SK-N-SH treated with all-trans-retinoic acid at 6 μM for 48 hours (cell line): ENCODE data around the gene NPBWR2.

Experiments used
- ATAC-seq: fragments of 200-7000 bp; cut with Tn5 transposase; 3 replicates; pipeline ENCODE4 v1.9.1; 2020; ENCODE audit warnings: mild to moderate bottlenecking, moderate library complexity
- ARNTL ChIP-seq: fragments of 450-650 bp; formaldehyde crosslinking; IDR thresholded peaks from 2 replicates; pipeline ENCODE4 v1.5.0; 2020; ENCODE audit warnings: low read depth, mild to moderate bottlenecking, moderate library complexity, borderline replicate concordance
- BACH2 ChIP-seq: fragments of 250-450 bp; sonication (Bioruptor Pico); IDR thresholded peaks from 2 replicates; pipeline ENCODE4 v1.9.0; 2021; ENCODE audit warnings: mild to moderate bottlenecking, borderline replicate concordance
- CSDC2 ChIP-seq: fragments of 250-450 bp; sonication (Bioruptor Pico); IDR thresholded peaks from 2 replicates; pipeline ENCODE4 v1.5.0; 2020; ENCODE audit warnings: mild to moderate bottlenecking, moderate library complexity
- ESRRG ChIP-seq: fragments of 250-450 bp; sonication (Bioruptor Pico); IDR thresholded peaks from 2 replicates; pipeline ENCODE4 v1.6.1; 2021; ENCODE audit warnings: mild to moderate bottlenecking
- GLIS3 ChIP-seq: fragments of 250-450 bp; sonication (Bioruptor Pico); IDR thresholded peaks from 2 replicates; pipeline ENCODE4 v1.5.0; 2020; ENCODE audit warnings: mild to moderate bottlenecking, moderate library complexity
- ISL1 ChIP-seq: fragments of 250-450 bp; sonication (Bioruptor Pico); IDR thresholded peaks from 2 replicates; pipeline ENCODE4 v2.1.2; 2022; ENCODE audit warnings: mild to moderate bottlenecking, moderate library complexity
- PPARA ChIP-seq: fragments of 250-450 bp; sonication (Bioruptor Pico); IDR thresholded peaks from 2 replicates; pipeline ENCODE4 v1.5.0; 2020; ENCODE audit warnings: mild to moderate bottlenecking, borderline replicate concordance
- RARB ChIP-seq: fragments of 250-450 bp; sonication (Bioruptor Pico); IDR thresholded peaks from 2 replicates; pipeline ENCODE4 v1.8.0; 2021; ENCODE audit warnings: mild to moderate bottlenecking, moderate library complexity
- SNAI2 ChIP-seq: fragments of 250-450 bp; sonication (Bioruptor Pico); IDR thresholded peaks from 2 replicates; pipeline ENCODE4 v1.5.0; 2020; ENCODE audit warnings: mild to moderate bottlenecking, moderate library complexity
- TCF4 ChIP-seq: fragments of 250-450 bp; sonication (Bioruptor Pico); IDR thresholded peaks from 2 replicates; pipeline ENCODE4 v1.8.0; 2021; ENCODE audit warnings: mild to moderate bottlenecking, moderate library complexity, borderline replicate concordance
- TOX ChIP-seq: fragments of 250-450 bp; sonication (Bioruptor Pico); IDR thresholded peaks from 2 replicates; pipeline ENCODE4 v1.8.0; 2021; ENCODE audit warnings: mild to moderate bottlenecking, moderate library complexity, borderline replicate concordance
- ZC3H10 ChIP-seq: fragments of 250-450 bp; sonication (Bioruptor Pico); IDR thresholded peaks from 2 replicates; pipeline ENCODE4 v1.5.1; 2021; ENCODE audit warnings: mild to moderate bottlenecking, moderate library complexity
- ZFP30 ChIP-seq: fragments of 450-650 bp; formaldehyde crosslinking; IDR thresholded peaks from 2 replicates; pipeline ENCODE4 v1.5.0; 2022; ENCODE audit warnings: mild to moderate bottlenecking, moderate library complexity
- ZNF565 ChIP-seq: fragments of 450-650 bp; formaldehyde crosslinking; conservative IDR thresholded peaks from 2 replicates; pipeline ENCODE4 v1.5.0; 2020; ENCODE audit warnings: low read depth, mild to moderate bottlenecking, moderate library complexity
- ZNF70 ChIP-seq: fragments of 450-650 bp; formaldehyde crosslinking; IDR thresholded peaks from 2 replicates; pipeline ENCODE4 v1.5.0; 2020; ENCODE audit warnings: mild to moderate bottlenecking, moderate library complexity
- ZNF8 ChIP-seq: fragments of 450-650 bp; formaldehyde crosslinking; IDR thresholded peaks from 2 replicates; pipeline ENCODE4 v1.5.0; 2020; ENCODE audit warnings: mild to moderate bottlenecking, moderate library complexity
- TF ChIP-seq, protein P1 (sequence below): fragments of 250-450 bp; sonication (Bioruptor Pico); IDR thresholded peaks from 2 replicates; pipeline ENCODE4 v1.8.0; 2020; ENCODE audit warnings: mild to moderate bottlenecking, moderate library complexity, borderline replicate concordance
- TF ChIP-seq, protein P2 (sequence below): fragments of 250-450 bp; sonication (Bioruptor Pico); IDR thresholded peaks from 2 replicates; pipeline ENCODE4 v1.5.1; 2020; ENCODE audit warnings: low read depth, mild to moderate bottlenecking, moderate library complexity
- TF ChIP-seq, protein P3 (sequence below): fragments of 250-450 bp; sonication (Bioruptor Pico); IDR thresholded peaks from 2 replicates; pipeline ENCODE4 v1.5.1; 2021; ENCODE audit warnings: mild to moderate bottlenecking, moderate library complexity
- TF ChIP-seq, protein P4 (sequence below): fragments of 250-450 bp; sonication (Bioruptor Pico); IDR thresholded peaks from 2 replicates; pipeline ENCODE4 v1.5.0; 2020; ENCODE audit warnings: mild to moderate bottlenecking, moderate library complexity
- TF ChIP-seq, protein P5 (sequence below): fragments of 250-450 bp; sonication (Bioruptor Pico); IDR thresholded peaks from 2 replicates; pipeline ENCODE4 v1.8.0; 2021; ENCODE audit warnings: low read depth, mild to moderate bottlenecking, moderate library complexity, borderline replicate concordance

Gene NPBWR2

DNA sequence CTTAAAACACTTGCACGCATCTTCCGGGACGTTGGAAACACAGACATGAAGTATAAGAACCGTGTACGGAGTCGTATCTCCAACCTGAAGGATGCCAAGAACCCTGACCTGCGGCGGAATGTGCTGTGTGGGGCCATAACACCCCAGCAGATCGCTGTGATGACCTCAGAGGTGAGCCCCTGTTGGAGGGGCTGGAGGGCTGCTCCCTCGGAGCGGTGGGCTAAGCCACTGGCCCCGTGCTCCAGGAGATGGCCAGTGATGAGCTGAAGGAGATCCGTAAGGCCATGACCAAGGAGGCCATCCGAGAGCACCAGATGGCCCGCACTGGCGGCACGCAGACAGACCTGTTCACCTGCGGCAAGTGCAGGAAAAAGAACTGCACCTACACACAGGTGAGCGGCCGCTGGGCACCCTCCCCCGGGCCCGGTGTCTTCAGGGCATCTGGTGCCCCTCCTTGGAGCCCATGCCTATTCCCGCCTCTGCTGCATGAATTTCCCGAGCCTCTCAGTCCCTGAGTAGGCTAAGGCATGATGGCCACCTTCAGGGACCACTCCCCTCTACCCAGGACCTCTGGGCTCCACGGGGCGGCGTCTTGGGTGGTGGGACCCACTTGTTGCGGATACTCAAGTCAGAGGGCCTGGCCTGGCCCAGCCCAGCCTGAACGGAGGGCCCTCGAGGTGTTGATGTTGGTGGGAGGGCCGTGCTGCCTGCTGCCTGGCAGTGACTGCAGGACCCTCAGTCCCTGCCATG is 36.9 kb downstream of the NPBWR2 start:
- no peak for TF ChIP-seq TOX
- no peak for TF ChIP-seq BACH2 (CRISPR knock-in tag)
- TF ChIP-seq ZNF70 (CRISPR knock-in tag): no peak
- TF ChIP-seq ZNF8 (CRISPR knock-in tag): no peak
- TF ChIP-seq, protein P1, sequence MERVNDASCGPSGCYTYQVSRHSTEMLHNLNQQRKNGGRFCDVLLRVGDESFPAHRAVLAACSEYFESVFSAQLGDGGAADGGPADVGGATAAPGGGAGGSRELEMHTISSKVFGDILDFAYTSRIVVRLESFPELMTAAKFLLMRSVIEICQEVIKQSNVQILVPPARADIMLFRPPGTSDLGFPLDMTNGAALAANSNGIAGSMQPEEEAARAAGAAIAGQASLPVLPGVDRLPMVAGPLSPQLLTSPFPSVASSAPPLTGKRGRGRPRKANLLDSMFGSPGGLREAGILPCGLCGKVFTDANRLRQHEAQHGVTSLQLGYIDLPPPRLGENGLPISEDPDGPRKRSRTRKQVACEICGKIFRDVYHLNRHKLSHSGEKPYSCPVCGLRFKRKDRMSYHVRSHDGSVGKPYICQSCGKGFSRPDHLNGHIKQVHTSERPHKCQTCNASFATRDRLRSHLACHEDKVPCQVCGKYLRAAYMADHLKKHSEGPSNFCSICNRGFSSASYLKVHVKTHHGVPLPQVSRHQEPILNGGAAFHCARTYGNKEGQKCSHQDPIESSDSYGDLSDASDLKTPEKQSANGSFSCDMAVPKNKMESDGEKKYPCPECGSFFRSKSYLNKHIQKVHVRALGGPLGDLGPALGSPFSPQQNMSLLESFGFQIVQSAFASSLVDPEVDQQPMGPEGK (CRISPR knock-in tag): no peak
- no peak for TF ChIP-seq CSDC2 (CRISPR knock-in tag)
- no peak for TF ChIP-seq ISL1 (CRISPR knock-in tag)
- no peak for TF ChIP-seq PPARA (CRISPR knock-in tag)
- TF ChIP-seq ZFP30 (CRISPR knock-in tag): no peak
- TF ChIP-seq ZNF565 (CRISPR knock-in tag): no peak
- TF ChIP-seq, protein P2, sequence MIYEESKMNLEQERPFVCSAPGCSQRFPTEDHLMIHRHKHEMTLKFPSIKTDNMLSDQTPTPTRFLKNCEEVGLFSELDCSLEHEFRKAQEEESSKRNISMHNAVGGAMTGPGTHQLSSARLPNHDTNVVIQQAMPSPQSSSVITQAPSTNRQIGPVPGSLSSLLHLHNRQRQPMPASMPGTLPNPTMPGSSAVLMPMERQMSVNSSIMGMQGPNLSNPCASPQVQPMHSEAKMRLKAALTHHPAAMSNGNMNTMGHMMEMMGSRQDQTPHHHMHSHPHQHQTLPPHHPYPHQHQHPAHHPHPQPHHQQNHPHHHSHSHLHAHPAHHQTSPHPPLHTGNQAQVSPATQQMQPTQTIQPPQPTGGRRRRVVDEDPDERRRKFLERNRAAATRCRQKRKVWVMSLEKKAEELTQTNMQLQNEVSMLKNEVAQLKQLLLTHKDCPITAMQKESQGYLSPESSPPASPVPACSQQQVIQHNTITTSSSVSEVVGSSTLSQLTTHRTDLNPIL (CRISPR knock-in tag): no peak
- no peak for TF ChIP-seq RARB
- TF ChIP-seq SNAI2: no peak
- no peak for TF ChIP-seq TCF4
- no peak for TF ChIP-seq ZC3H10
- TF ChIP-seq, protein P3, sequence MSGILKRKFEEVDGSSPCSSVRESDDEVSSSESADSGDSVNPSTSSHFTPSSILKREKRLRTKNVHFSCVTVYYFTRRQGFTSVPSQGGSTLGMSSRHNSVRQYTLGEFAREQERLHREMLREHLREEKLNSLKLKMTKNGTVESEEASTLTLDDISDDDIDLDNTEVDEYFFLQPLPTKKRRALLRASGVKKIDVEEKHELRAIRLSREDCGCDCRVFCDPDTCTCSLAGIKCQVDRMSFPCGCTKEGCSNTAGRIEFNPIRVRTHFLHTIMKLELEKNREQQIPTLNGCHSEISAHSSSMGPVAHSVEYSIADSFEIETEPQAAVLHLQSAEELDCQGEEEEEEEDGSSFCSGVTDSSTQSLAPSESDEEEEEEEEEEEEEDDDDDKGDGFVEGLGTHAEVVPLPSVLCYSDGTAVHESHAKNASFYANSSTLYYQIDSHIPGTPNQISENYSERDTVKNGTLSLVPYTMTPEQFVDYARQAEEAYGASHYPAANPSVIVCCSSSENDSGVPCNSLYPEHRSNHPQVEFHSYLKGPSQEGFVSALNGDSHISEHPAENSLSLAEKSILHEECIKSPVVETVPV (CRISPR knock-in tag): no peak
- TF ChIP-seq ARNTL (CRISPR knock-in tag): no peak
- no peak for TF ChIP-seq GLIS3 (CRISPR knock-in tag)
- TF ChIP-seq, protein P4, sequence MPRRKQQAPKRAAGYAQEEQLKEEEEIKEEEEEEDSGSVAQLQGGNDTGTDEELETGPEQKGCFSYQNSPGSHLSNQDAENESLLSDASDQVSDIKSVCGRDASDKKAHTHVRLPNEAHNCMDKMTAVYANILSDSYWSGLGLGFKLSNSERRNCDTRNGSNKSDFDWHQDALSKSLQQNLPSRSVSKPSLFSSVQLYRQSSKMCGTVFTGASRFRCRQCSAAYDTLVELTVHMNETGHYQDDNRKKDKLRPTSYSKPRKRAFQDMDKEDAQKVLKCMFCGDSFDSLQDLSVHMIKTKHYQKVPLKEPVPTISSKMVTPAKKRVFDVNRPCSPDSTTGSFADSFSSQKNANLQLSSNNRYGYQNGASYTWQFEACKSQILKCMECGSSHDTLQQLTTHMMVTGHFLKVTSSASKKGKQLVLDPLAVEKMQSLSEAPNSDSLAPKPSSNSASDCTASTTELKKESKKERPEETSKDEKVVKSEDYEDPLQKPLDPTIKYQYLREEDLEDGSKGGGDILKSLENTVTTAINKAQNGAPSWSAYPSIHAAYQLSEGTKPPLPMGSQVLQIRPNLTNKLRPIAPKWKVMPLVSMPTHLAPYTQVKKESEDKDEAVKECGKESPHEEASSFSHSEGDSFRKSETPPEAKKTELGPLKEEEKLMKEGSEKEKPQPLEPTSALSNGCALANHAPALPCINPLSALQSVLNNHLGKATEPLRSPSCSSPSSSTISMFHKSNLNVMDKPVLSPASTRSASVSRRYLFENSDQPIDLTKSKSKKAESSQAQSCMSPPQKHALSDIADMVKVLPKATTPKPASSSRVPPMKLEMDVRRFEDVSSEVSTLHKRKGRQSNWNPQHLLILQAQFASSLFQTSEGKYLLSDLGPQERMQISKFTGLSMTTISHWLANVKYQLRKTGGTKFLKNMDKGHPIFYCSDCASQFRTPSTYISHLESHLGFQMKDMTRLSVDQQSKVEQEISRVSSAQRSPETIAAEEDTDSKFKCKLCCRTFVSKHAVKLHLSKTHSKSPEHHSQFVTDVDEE (CRISPR knock-in tag): no peak
- no peak for ATAC-seq

DNA sequence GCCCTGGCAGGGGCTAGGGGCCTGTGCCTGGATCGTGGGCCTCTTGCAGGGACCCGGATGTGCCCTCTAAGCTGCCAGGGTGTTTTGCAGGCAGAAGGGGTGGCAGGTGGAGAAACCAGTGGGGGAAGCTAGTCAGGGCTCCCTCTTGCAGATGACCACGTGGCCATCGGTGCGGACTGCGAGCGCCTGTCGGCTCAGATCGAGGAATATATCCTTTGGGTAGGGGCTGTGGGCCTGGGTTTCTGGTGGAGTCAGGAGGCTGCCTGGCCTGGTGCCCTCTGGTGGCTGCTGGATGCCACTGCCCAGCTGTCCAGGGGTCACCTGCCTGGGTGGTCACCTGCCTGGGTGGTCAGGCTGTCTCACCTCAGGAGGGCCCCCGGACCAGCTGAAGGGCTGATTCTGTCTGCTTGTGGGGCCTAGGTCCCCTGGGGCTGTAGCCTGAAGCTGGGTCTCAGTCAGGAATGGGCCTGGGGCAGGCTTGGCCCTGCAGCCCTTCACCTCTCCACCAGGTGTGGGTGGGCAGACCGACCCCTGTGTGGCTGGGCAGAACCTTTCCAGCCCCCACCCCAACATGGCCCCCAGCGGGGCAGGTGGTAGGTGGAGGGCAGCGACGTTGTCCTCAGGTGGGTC is 37.6 kb downstream of the NPBWR2 start:
- TF ChIP-seq, protein P3 (CRISPR knock-in tag): no peak
- TF ChIP-seq SNAI2: no peak
- TF ChIP-seq ISL1 (CRISPR knock-in tag): no peak
- no peak for TF ChIP-seq GLIS3 (CRISPR knock-in tag)
- no peak for TF ChIP-seq PPARA (CRISPR knock-in tag)
- no peak for TF ChIP-seq BACH2 (CRISPR knock-in tag)
- no peak for TF ChIP-seq CSDC2 (CRISPR knock-in tag)
- no peak for TF ChIP-seq ESRRG (CRISPR knock-in tag)
- no peak for TF ChIP-seq ZFP30 (CRISPR knock-in tag)
- TF ChIP-seq, protein P5, sequence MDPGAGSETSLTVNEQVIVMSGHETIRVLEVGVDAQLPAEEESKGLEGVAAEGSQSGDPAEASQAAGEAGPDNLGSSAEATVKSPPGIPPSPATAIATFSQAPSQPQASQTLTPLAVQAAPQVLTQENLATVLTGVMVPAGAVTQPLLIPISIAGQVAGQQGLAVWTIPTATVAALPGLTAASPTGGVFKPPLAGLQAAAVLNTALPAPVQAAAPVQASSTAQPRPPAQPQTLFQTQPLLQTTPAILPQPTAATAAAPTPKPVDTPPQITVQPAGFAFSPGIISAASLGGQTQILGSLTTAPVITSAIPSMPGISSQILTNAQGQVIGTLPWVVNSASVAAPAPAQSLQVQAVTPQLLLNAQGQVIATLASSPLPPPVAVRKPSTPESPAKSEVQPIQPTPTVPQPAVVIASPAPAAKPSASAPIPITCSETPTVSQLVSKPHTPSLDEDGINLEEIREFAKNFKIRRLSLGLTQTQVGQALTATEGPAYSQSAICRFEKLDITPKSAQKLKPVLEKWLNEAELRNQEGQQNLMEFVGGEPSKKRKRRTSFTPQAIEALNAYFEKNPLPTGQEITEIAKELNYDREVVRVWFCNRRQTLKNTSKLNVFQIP: no peak
- TF ChIP-seq, protein P1 (CRISPR knock-in tag): no peak
- TF ChIP-seq, all 23 proteins: peak for 0
- ATAC-seq: peak; percentile 71
